Measurements from ENCODE around the gene CHIC2. TPM values are rescaled to one million over a fixed set of nuclear protein-coding genes. Genes with fewer than 3 reads are reported as not detected.

The CHIC2 gene
- polyA plus RNA-seq, 1 donor from 2014 or later = 58.5 TPM

- Histone ChIP-seq H3K9me3 (ENCODE audit: low read length) (no peaks in the 10 kb centered on the region), H4K20me1 (ENCODE audit: insufficient read depth) (no peaks in the 10 kb centered on the region), H3F3A (ENCODE audit: insufficient read depth, low read length, poor library complexity, severe bottlenecking) (no peaks in the 10 kb centered on the region), H3K9ac (ENCODE audit: low read length) (no peak overlapping the region), H3K27me3 (ENCODE audit: insufficient read depth, low read depth, low read length) (no peaks in the 10 kb centered on the region), H3K9me2 (ENCODE audit: insufficient read depth, low read length) (no peaks in the 10 kb centered on the region), H3K36me3 (ENCODE audit: insufficient read depth, low read length) (no peaks in the 10 kb centered on the region), H3K4me3 (ENCODE audit: low read length) (no peak overlapping the region), H3K4me2 (ENCODE audit: low read length) (no peak overlapping the region), H3K27ac (ENCODE audit: low read length) (no peak overlapping the region), H2AFZ (ENCODE audit: low read depth, low read length) (no peak overlapping the region), H3K79me2 (replicated peaks; ENCODE audit: insufficient read depth, low read length) (no peaks in the 10 kb centered on the region)
- TF ChIP-seq MXI1 (conservative IDR thresholded peaks at IDR 0.05; ENCODE audit: poor library complexity, severe bottlenecking) = no peak
- TF ChIP-seq POLR2AphosphoS5 (IDR thresholded peaks at IDR 0.05) = no peak
- TF ChIP-seq CTCF (IDR thresholded peaks at IDR 0.05; ENCODE audit: poor library complexity, severe bottlenecking) = no peak
- TF ChIP-seq EZH2 (IDR thresholded peaks at IDR 0.05; ENCODE audit: borderline replicate concordance, insufficient read depth, low read length, poor library complexity, severe bottlenecking) = no peak
- TF ChIP-seq TAF1 (IDR thresholded peaks at IDR 0.05; ENCODE audit: low read depth) = no peak
- no peak for TF ChIP-seq EP300 (conservative IDR thresholded peaks at IDR 0.05; ENCODE audit: poor library complexity, severe bottlenecking)
- TF ChIP-seq SMC3 (conservative IDR thresholded peaks at IDR 0.05; ENCODE audit: poor library complexity) = no peak
- no peak for TF ChIP-seq REST (IDR thresholded peaks at IDR 0.05; ENCODE audit: borderline replicate concordance)
- TF ChIP-seq RAD21 (conservative IDR thresholded peaks at IDR 0.05) = no peak
These were observed 72.6 kb downstream of the CHIC2 start for GRCh38 chr4:53991821-53992220.

GRCh38 chr4:53990641-53991040 lies 73.8 kb downstream of the CHIC2 start:
- H3F3A ChIP-seq (ENCODE audit: insufficient read depth, low read length, poor library complexity, severe bottlenecking) = no peaks in the 10 kb centered on the region
- no peaks in the 10 kb centered on the region for H4K20me1 ChIP-seq (ENCODE audit: insufficient read depth)
- H3K79me2 ChIP-seq (replicated peaks; ENCODE audit: insufficient read depth, low read length) = no peaks in the 10 kb centered on the region
- no peaks in the 10 kb centered on the region for H3K36me3 ChIP-seq (ENCODE audit: insufficient read depth, low read length)
- H3K4me3 ChIP-seq (ENCODE audit: low read length) = no peak overlapping the region
- no peak overlapping the region for H3K9ac ChIP-seq (ENCODE audit: low read length)
- H3K9me2 ChIP-seq (ENCODE audit: insufficient read depth, low read length) = no peaks in the 10 kb centered on the region
- no peaks in the 10 kb centered on the region for H3K9me3 ChIP-seq (ENCODE audit: low read length)
- H2AFZ ChIP-seq (ENCODE audit: low read depth, low read length) = no peak overlapping the region
- TF ChIP-seq MXI1 (conservative IDR thresholded peaks at IDR 0.05; ENCODE audit: poor library complexity, severe bottlenecking) (no peak), REST (IDR thresholded peaks at IDR 0.05; ENCODE audit: borderline replicate concordance) (no peak), EP300 (conservative IDR thresholded peaks at IDR 0.05; ENCODE audit: poor library complexity, severe bottlenecking) (no peak), CTCF (IDR thresholded peaks at IDR 0.05; ENCODE audit: poor library complexity, severe bottlenecking) (no peak), RAD21 (conservative IDR thresholded peaks at IDR 0.05) (no peak), SMC3 (conservative IDR thresholded peaks at IDR 0.05; ENCODE audit: poor library complexity) (no peak), EZH2 (IDR thresholded peaks at IDR 0.05; ENCODE audit: borderline replicate concordance, insufficient read depth, low read length, poor library complexity, severe bottlenecking) (no peak), POLR2AphosphoS5 (IDR thresholded peaks at IDR 0.05) (no peak)
- no peak overlapping the region for H3K27ac ChIP-seq (ENCODE audit: low read length)
- H3K27me3 ChIP-seq (ENCODE audit: insufficient read depth, low read depth, low read length) = no peaks in the 10 kb centered on the region
- H3K4me2 ChIP-seq (ENCODE audit: low read length) = no peak overlapping the region
